D341Med (cell line): Measurements from ENCODE around the gene OR4C3.
"Not testable (repeated sequence)": the region's sequence is repeated elsewhere in the genome, so short reads cannot be mapped to it uniquely, and the experiment has no call there.

ENCODE experiments used
- DNase-seq: peaks from one replicate; pipeline ENCODE4 v3.0.0; 2012; ENCODE audit warnings: low spot score

Gene OR4C3

DNA sequence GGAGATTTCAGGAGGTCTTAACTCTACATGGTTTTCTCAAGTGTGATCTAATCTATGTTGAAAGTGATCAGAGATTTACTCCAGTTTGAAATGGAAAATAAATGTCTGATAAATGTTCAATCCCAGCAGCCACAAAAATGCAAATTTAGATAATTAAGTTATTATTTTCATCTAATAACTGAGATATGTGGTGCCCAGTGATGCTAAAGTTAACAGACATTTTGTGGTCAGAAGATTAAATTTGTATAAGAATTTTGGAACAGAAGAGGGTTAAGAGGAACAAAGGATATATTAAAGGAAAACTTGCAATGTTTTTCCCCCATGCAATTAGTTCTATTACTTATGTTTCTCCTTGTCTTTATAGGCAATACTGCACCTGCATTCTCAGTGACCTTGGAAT, at the start of gene OR4C3:
TSS of gene OR4C3 (plus strand) at position 301 of the 400 bp plus-strand sequence. CDS start 102 bp downstream, outside the sequence.
- DNase-seq: not testable (repeated sequence)

GRCh38 chr11:48305923-48306322, 18.8 kb upstream of the OR4C3 start, which contains the start of gene OR4S1:
Gene OR4S1 (plus strand): TSS chr11:48306223. CDS start chr11:48306223, 0 bp downstream.
- no peak for DNase-seq

DNA sequence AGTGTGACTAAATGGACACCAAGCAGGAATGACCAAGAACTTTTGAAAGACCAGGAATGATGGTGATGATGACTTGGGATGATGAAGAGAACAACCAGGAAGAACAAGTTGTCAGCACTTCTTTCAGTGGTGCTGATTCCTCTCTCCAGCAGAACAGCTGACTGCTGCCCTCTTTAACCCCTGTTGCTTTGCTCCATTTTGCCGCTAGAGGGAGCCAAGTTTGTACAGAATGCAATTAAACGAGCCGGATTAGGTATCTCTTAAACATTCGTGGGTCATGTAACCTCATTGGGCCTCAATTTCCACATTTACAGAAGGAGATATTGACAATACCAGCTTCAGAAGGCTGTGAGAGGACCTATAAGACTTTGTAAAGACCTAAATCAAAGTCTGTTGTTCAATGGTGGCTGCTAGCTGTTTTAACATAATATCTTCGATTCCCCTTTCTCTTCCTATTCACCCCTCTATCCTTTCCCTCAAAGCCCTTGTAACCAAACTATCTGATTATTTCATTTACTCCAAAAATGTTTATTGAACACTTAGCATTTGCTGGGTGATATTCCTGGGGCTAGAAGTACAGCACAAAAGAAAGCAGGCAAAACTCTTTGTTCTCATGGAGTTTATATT, 16.8 kb upstream of the OR4C3 start:
- DNase-seq: peak; percentile 58

- DNase-seq: not testable (repeated sequence)
Observed at GRCh38 chr11:48313590-48313989, 11.1 kb upstream of the OR4C3 start.

GRCh38 chr11:48319813-48320212, 4.9 kb upstream of the OR4C3 start:
- DNase-seq: not testable (repeated sequence)

GRCh38 chr11:48341466-48341865, 16.7 kb downstream of the OR4C3 start:
- no peak for DNase-seq

DNA sequence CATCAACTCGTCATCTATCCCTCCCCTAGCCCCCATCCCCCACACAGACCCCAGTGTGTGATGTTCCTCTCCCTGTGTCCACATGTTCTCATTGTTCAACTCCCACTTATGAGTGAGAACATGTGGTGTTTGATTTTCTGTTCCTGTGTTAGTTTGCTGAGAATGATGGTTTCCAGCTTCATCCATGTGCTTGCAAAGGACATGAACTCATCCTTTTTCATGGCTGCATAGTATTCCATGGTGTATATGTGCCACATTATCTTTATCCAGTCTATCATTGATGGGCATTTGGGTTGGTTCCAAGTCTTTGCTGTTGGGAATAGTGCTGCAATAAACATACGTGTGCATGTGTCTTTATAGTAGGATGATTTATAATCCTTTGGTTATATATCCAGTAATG, 17.8 kb downstream of the OR4C3 start:
- DNase-seq: not testable (repeated sequence)

DNA sequence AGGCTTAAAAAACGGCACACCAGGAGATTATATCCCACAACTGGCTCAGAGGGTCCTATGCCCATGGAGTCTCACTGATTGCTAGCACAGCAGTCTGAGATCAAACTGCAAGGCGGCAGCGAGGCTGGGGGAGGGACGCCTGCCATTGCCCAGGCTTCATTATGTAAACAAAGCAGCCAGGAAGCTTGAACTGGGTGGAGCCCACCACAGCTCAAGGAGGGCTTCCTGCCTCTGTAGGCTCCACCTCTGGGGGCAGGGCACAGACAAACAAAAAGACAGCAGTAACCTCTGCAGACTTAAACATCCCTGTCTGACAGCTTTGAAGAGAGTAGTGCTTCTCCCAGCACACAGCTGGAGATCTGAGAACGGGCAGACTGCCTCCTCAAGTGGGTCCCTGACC, 21.6 kb downstream of the OR4C3 start:
- not testable (repeated sequence) for DNase-seq

DNA sequence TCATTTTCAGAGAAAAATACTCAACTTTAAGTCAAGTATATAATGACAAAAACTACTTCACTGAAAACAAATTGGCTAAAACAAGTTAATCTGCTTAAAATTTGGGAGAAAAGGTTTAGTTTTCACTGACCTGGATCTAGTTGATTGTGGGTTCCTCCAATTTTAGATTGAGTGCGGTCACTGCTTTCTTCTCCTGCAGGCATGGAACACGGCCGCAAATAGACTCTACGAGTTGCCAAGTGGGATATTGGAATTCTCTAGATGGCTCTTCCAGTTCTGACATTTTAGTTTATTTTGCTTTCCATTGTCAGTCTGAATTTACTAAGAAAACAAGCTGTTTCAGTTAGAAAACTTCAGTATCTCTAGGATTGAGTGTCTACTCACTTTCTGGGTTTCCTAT, 29.3 kb downstream of the OR4C3 start:
- DNase-seq: no peak

DNA sequence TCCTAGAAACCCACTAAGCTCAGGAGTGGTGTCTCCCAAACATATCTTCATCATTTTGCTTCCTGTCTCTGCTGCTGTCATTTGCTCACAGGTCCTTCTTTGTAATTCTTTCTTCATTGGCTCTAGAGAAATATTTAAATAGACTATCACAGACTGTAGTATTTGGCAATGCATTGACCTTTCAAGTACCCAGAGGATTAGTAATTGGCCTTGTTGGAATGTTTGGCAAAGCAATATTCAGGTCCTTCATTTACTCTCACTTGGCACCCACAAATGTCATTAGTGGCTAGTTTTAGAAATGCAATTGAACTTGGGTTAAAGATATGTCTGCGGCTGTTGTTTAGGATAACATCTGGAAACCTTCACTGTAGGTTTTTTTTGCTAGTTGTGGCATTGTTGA, 30.0 kb downstream of the OR4C3 start:
- DNase-seq: no peak

- not testable (repeated sequence) for DNase-seq
Observed at GRCh38 chr11:48361289-48361688, 36.6 kb downstream of the OR4C3 start.

GRCh38 chr11:48366365-48366764, 41.6 kb downstream of the OR4C3 start, which contains the start of gene OR4C5:
Gene OR4C5 (minus strand): TSS chr11:48366465. CDS start chr11:48366465, 0 bp downstream.
- DNase-seq: no peak
